ENCODE measurements around the gene IDNK.
"Not testable (repeated sequence)": the region's sequence is repeated elsewhere in the genome, so short reads cannot be mapped to it uniquely, and the experiment has no call there.

Gene IDNK

GRCh38 chr9:83596899-83597504, 25.9 kb upstream of the IDNK start:
- peak; percentile 51 for TF ChIP-seq CTCF (IDR thresholded peaks at IDR 0.05; ENCODE audit: borderline replicate concordance, control extremely low read depth, extremely low read depth, insufficient read depth, missing control alignments)
- in situ Hi-C loops (cut with MboI; ENCODE audit: low sequenced_read_pairs, unreplicated experiment) = no loop called here
- DNase-seq (ENCODE audit: low spot score) = peak; percentile 74

GRCh38 chr9:83598487-83598886, 24.5 kb upstream of the IDNK start:
- in situ Hi-C loops (cut with MboI; ENCODE audit: low sequenced_read_pairs, unreplicated experiment) = no loop called here
- no peak for TF ChIP-seq CTCF (IDR thresholded peaks at IDR 0.05; ENCODE audit: borderline replicate concordance, control extremely low read depth, extremely low read depth, insufficient read depth, missing control alignments)
- DNase-seq (ENCODE audit: low spot score) = no peak

- DNase-seq (ENCODE audit: low spot score) = no peak
- no peak for TF ChIP-seq CTCF (IDR thresholded peaks at IDR 0.05; ENCODE audit: borderline replicate concordance, control extremely low read depth, extremely low read depth, insufficient read depth, missing control alignments)
- in situ Hi-C loops (cut with MboI; ENCODE audit: low sequenced_read_pairs, unreplicated experiment) = no loop called here
These were observed 23.9 kb upstream of the IDNK start for GRCh38 chr9:83599071-83599470.

DNA sequence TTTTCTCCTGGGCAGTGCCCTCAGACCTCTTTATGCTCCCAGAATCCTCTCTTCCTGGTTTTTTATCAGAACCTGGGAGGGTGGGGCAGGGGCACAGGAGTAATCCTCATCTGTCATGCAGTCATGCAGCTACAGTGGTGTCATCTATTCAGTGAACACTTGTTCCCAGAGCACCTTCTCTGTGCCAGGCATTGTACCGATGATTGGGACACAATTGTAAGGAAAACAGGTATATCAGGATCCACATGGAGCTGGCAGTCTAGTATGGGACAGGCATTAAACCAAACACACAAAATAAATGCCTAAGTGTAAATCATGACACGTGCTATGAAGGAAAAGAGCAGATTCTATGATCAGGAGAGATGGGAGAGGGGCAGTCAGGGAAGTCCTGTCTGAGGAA, 21.5 kb upstream of the IDNK start:
- in situ Hi-C loops (cut with MboI; ENCODE audit: low sequenced_read_pairs, unreplicated experiment) = no loop called here
- no peak for DNase-seq (ENCODE audit: low spot score)
- no peak for TF ChIP-seq CTCF (IDR thresholded peaks at IDR 0.05; ENCODE audit: borderline replicate concordance, control extremely low read depth, extremely low read depth, insufficient read depth, missing control alignments)

DNA sequence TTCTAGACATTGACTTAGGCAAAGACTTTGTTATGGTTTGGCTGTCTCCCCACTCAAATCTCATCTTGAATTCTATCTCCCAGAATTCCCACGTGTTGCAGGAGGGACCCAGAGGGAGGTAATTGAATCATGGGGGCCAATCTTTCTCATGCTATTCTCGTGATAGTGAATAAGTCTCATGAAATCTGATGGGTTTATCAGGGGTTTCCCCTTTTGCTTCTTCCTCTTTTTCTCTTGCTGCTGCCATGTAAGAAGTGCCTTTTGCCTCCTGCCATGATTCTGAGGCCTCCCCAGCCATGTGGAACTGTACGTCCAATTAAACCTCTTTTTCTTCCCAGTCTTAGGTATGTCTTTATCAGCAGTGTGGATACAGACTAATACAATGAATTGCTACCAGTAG, 15.3 kb upstream of the IDNK start:
- in situ Hi-C loops (cut with MboI; ENCODE audit: low sequenced_read_pairs, unreplicated experiment); DNase-seq (ENCODE audit: low spot score): not testable (repeated sequence)

GRCh38 chr9:83613298-83613697, 9.6 kb upstream of the IDNK start:
- DNase-seq (ENCODE audit: low spot score) = not testable (repeated sequence)
- in situ Hi-C loops (cut with MboI; ENCODE audit: low sequenced_read_pairs, unreplicated experiment) = loop anchor here (10.0 kb wide), 1 partner anchor 302 kb away; no protein-coding TSS in a partner anchor

DNA sequence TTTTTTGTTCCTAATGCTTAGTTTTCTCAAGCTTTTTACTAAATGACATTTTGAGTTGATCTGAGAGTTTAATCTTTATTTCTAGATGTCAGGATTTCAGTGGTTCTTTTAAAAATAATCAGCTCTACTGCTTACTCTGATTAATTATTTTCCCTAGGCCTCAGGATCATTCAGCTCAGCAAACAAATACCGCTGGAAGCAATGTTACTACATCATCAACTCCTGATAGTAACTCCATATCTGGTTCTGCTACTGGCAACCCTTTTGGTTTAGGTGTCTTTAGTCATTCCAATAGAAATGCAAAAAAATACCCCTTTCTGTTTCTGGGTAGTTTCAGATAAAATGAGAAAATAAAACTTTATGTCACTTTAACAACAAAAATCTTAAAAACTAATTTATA, 5.6 kb upstream of the IDNK start:
- TF ChIP-seq CTCF (IDR thresholded peaks at IDR 0.05; ENCODE audit: borderline replicate concordance, control extremely low read depth, extremely low read depth, insufficient read depth, missing control alignments) = no peak
- in situ Hi-C loops (cut with MboI; ENCODE audit: low sequenced_read_pairs, unreplicated experiment) = loop anchor here (10.0 kb wide), 1 partner anchor 298 kb away; no protein-coding TSS in a partner anchor
- no peak for DNase-seq (ENCODE audit: low spot score)

All from GM13976 (cell line).